OCI-LY1 (cell line): ENCODE data around the gene SERTAD4.

Source experiments
- H2AFZ ChIP-seq: fragments of 200-600 bp; sonication (generic), shearing (Covaris generic); 2 replicates; pipeline ENCODE4 v1.6.0; 2014; ENCODE audit warnings: antibody characterized with exemption, mild to moderate bottlenecking, low read length
- H3F3A ChIP-seq: fragments of 200-600 bp; sonication (generic), shearing (Covaris generic); 2 replicates; pipeline ENCODE4 v1.6.0; 2014; ENCODE audit warnings: mild to moderate bottlenecking, antibody characterized with exemption, low read length, moderate library complexity; ENCODE audit not compliant: insufficient read depth
- H3K27ac ChIP-seq: fragments of 200-600 bp; sonication (generic); 2 replicates; pipeline ENCODE4 v1.5.1; 2014; ENCODE audit warnings: low read length, mixed run types, mild to moderate bottlenecking, low read depth; ENCODE audit not compliant: poor library complexity, severe bottlenecking
- H3K27me3 ChIP-seq: fragments of 200-600 bp; sonication (generic); 2 replicates; pipeline ENCODE4 v1.6.0; 2014; ENCODE audit warnings: antibody characterized with exemption, mild to moderate bottlenecking, low read length, moderate library complexity; ENCODE audit not compliant: insufficient read depth
- H3K36me3 ChIP-seq: fragments of 200-600 bp; sonication (generic); 2 replicates; pipeline ENCODE4 v1.6.1; 2014; ENCODE audit warnings: mild to moderate bottlenecking, antibody characterized with exemption, low read length, moderate library complexity, mixed read lengths; ENCODE audit not compliant: insufficient read depth
- H3K4me1 ChIP-seq: fragments of 200-600 bp; sonication (generic); 2 replicates; pipeline ENCODE4 v1.5.1; 2014; ENCODE audit warnings: mild to moderate bottlenecking, low read length, moderate library complexity; ENCODE audit not compliant: insufficient read depth, severe bottlenecking
- H3K4me2 ChIP-seq: fragments of 200-600 bp; sonication (generic), shearing (Covaris generic); 2 replicates; pipeline ENCODE4 v1.6.1; 2014; ENCODE audit warnings: low read length
- H3K4me3 ChIP-seq: fragments of 200-600 bp; sonication (generic); 2 replicates; pipeline ENCODE4 v1.5.1; 2014; ENCODE audit warnings: low read length, low read depth, mild to moderate bottlenecking, mixed read lengths; ENCODE audit not compliant: poor library complexity, severe bottlenecking
- H3K79me2 ChIP-seq: fragments of 200-600 bp; shearing (Covaris generic); 2 replicates; pipeline ENCODE4 v1.6.1; 2016; ENCODE audit warnings: mixed run types, low read length, mixed read lengths; ENCODE audit not compliant: insufficient read depth
- H3K9ac ChIP-seq: fragments of 200-600 bp; sonication (generic), shearing (Covaris generic); 2 replicates; pipeline ENCODE4 v1.6.1; 2014; ENCODE audit warnings: mild to moderate bottlenecking, low read length, mixed read lengths
- H3K9me2 ChIP-seq: fragments of 200-600 bp; sonication (generic), shearing (Covaris generic); 2 replicates; pipeline ENCODE4 v1.6.1; 2014; ENCODE audit warnings: low read depth, mild to moderate bottlenecking, low read length, mixed read lengths
- H3K9me3 ChIP-seq: fragments of 200-600 bp; shearing (Covaris generic); 2 replicates; pipeline ENCODE4 v1.6.1; 2014; ENCODE audit warnings: low read length, mixed read lengths
- H4K20me1 ChIP-seq: fragments of 200-600 bp; sonication (generic), shearing (Covaris generic); 2 replicates; pipeline ENCODE4 v1.6.0; 2016; ENCODE audit warnings: mild to moderate bottlenecking, low read length; ENCODE audit not compliant: insufficient read depth
- EZH2 ChIP-seq: fragments of 200-600 bp; sonication (generic), shearing (Covaris generic); IDR thresholded peaks from 2 replicates; pipeline ENCODE4 v1.8.0; 2017; ENCODE audit warnings: borderline replicate concordance, mixed run types, mild to moderate bottlenecking, antibody characterized with exemption, low read length, moderate library complexity, mixed read lengths
- TF ChIP-seq, protein P1 (sequence below): fragments of 200-600 bp; sonication (generic), shearing (Covaris generic); IDR thresholded peaks from 2 replicates; pipeline ENCODE4 v1.5.1; 2017; ENCODE audit warnings: mild to moderate bottlenecking, antibody characterized with exemption, low read length, moderate library complexity, mixed read lengths

SERTAD4 gene

DNA sequence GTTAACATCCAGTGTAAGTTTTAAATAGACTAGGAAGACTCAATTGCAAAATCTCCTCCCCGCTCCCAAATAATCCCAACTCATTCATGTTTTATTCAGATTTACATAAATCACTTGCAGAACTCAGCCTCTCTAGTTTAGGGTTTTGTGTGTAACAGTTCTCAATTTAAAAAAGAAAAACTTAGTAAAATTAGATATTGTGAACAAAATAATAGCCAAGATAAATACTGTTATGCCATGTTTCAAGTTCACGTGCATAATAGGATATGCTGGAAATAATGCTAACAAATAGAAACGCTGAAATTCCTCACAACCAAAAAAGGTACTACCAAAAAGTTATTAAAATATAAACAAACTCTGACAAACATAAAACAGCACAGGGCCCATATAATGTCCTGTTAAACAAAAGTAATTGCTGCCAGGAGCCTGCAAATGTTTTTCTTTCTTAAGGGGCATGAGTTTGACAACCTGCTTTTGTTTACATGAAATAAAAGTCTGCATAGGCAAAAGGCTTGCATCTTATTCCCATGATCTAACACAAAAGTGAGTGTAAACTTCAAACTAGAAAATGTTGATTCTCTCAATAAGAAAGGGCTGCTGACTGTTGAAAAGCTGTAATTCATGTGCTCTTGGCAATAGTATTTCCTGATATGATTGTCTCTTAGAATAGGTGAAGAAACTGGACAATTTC is 2.9 kb downstream of the SERTAD4 start:
- no peak overlapping the region for H3K4me2 ChIP-seq
- H3K4me3 ChIP-seq = no peak overlapping the region
- no peaks in the 10 kb centered on the region for H3K9me2 ChIP-seq
- H3K9ac ChIP-seq = no peak overlapping the region
- H4K20me1 ChIP-seq = no peaks in the 10 kb centered on the region
- no peaks in the 10 kb centered on the region for H3K9me3 ChIP-seq
- H3K27ac ChIP-seq = no peak overlapping the region
- no peaks in the 10 kb centered on the region for H3K79me2 ChIP-seq
- H3F3A ChIP-seq = no peaks in the 10 kb centered on the region
- no peaks in the 10 kb centered on the region for H3K27me3 ChIP-seq
- no peaks in the 10 kb centered on the region for H3K4me1 ChIP-seq
- TF ChIP-seq, protein P1, sequence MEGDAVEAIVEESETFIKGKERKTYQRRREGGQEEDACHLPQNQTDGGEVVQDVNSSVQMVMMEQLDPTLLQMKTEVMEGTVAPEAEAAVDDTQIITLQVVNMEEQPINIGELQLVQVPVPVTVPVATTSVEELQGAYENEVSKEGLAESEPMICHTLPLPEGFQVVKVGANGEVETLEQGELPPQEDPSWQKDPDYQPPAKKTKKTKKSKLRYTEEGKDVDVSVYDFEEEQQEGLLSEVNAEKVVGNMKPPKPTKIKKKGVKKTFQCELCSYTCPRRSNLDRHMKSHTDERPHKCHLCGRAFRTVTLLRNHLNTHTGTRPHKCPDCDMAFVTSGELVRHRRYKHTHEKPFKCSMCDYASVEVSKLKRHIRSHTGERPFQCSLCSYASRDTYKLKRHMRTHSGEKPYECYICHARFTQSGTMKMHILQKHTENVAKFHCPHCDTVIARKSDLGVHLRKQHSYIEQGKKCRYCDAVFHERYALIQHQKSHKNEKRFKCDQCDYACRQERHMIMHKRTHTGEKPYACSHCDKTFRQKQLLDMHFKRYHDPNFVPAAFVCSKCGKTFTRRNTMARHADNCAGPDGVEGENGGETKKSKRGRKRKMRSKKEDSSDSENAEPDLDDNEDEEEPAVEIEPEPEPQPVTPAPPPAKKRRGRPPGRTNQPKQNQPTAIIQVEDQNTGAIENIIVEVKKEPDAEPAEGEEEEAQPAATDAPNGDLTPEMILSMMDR = no peak
- TF ChIP-seq EZH2 = no peak
- no peaks in the 10 kb centered on the region for H3K36me3 ChIP-seq
- H2AFZ ChIP-seq = no peak overlapping the region

DNA sequence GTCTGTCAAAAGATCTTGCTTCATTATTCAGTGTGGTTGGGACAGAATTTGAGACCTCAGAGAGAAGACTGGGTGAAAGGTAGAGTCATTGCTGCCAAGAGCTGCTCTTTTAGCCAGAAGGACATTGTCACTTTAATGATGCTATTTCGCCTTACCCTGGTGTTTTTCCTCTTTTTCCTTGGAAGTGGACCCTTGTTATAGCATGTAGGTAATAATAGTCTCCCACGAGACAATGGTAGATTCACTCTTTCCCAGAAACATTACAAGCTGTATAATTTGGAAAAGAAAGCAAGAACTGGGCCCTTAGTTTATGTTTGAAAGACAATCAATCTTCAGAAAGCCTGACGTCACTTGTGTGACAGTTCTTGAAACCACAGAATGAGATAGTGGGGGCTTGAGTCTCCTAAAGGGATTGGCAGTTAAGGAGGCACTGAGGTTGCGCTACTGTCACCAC is 3.8 kb downstream of the SERTAD4 start:
- no peaks in the 10 kb centered on the region for H3K27me3 ChIP-seq
- no peaks in the 10 kb centered on the region for H3F3A ChIP-seq
- no peaks in the 10 kb centered on the region for H3K4me1 ChIP-seq
- H3K9me2 ChIP-seq = no peaks in the 10 kb centered on the region
- H3K9me3 ChIP-seq = no peaks in the 10 kb centered on the region
- H3K4me2 ChIP-seq = no peak overlapping the region
- TF ChIP-seq, protein P1 = no peak
- no peaks in the 10 kb centered on the region for H3K36me3 ChIP-seq
- H3K79me2 ChIP-seq = no peaks in the 10 kb centered on the region
- no peaks in the 10 kb centered on the region for H4K20me1 ChIP-seq
- H3K27ac ChIP-seq = no peak overlapping the region
- no peak overlapping the region for H3K4me3 ChIP-seq
- no peak overlapping the region for H2AFZ ChIP-seq
- H3K9ac ChIP-seq = no peak overlapping the region

DNA sequence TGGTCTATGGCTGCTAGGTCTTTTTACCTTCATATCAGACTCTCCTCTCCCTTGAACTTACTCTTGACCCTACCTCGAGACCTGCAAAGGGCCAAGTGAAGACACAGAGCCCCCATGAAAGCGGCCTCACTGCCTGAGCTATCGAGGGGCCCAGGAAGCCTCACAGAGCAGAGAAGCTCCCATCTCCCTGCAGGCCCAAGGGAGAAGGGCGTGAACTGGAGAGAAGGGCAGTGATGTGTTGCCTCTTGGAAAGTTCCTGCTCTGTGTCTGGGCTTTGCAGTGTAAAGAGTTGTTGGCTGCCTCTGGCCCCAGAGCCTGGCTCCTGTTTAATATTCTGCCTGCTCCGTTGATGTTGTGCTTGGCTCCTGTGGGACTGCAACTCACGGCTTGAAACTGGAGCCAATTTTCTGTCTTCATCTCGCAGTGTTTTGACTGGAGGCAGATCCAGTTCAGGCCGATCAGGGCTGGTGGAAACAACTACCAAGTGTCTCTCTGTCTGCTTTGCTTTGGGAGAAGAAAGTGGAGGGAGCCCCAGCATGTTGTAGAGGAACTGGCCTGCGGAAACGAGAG is 4.3 kb downstream of the SERTAD4 start:
- H3K27me3 ChIP-seq = no peaks in the 10 kb centered on the region

More for the DNA sequence above, 4.3 kb downstream of the SERTAD4 start:
- Histone ChIP-seq H3F3A (no peaks in the 10 kb centered on the region), H3K9ac (no peak overlapping the region), H3K27ac (no peak overlapping the region), H2AFZ (no peak overlapping the region), H3K9me3 (no peaks in the 10 kb centered on the region), H4K20me1 (no peaks in the 10 kb centered on the region), H3K4me3 (no peak overlapping the region), H3K4me2 (no peak overlapping the region), H3K4me1 (no peaks in the 10 kb centered on the region), H3K9me2 (no peaks in the 10 kb centered on the region), H3K79me2 (no peaks in the 10 kb centered on the region), H3K36me3 (no peaks in the 10 kb centered on the region)
- TF ChIP-seq, protein P1 = no peak
- TF ChIP-seq EZH2 = no peak
